Body of pancreas (tissue), 4 donors: ENCODE data around the gene UNC13C. TPM values are rescaled to one million over a fixed set of nuclear protein-coding genes. Genes with fewer than 3 reads are reported as not detected.

Source experiments
- ATAC-seq: fragments of 150-250 bp; one replicate; pipeline ENCODE4 v1.9.1; 2016
- DNase-seq, 4 donors: peaks; one replicate each; pipeline ENCODE4 v3.0.0-alpha.2; 2019
- H3K27ac ChIP-seq, 4 donors: fragments of 200-600 bp; sonication (generic); 1 replicate in 3 of 4; 2 replicates in 1 of 4; pipeline versions ENCODE4 v1.5.1 to v1.6.1; 2016 to 2019; ENCODE audit warnings: mild to moderate bottlenecking in 1 of 4, mixed read lengths in 1 of 4, moderate library complexity in 1 of 4
- H3K27me3 ChIP-seq, 2 donors: fragments of 200-600 bp; sonication (generic); one replicate each; pipeline ENCODE4 v1.6.0; 2016; ENCODE audit warnings: mild to moderate bottlenecking in 1 of 2
- H3K36me3 ChIP-seq, 2 donors: fragments of 200-600 bp; sonication (generic); replicated peaks in 1 of 2; 2 replicates each; pipeline ENCODE4 v1.5.1; 2016; ENCODE audit warnings: low read depth in 2 of 2; ENCODE audit not compliant: insufficient read depth in 1 of 2
- H3K4me1 ChIP-seq: fragments of 200-600 bp; sonication (generic); one replicate; pipeline ENCODE4 v1.6.0; 2016
- H3K4me3 ChIP-seq, 2 donors: fragments of 200-600 bp; sonication (generic); 1 replicate in 1 of 2; 2 replicates in 1 of 2; pipeline ENCODE4 v1.5.1; 2016 to 2019
- H3K9me3 ChIP-seq, 3 donors: fragments of 200-600 bp; sonication (generic); 1 replicate in 2 of 3; 2 replicates in 1 of 3; pipeline ENCODE4 v1.5.1; 2016
- POLR2A ChIP-seq, 3 donors: fragments of 450-650 bp; IDR thresholded peaks; one replicate each; pipeline ENCODE4 v1.6.1; 2016; ENCODE audit warnings: antibody characterized with exemption in 3 of 3, mild to moderate bottlenecking in 2 of 3
- WGBS, 2 donors: methylation state at CpG; one replicate each; pipeline ENCODE4 v1.1.5; 2017; 5-methylcytosine and 5-hydroxymethylcytosine counted together
- intact Hi-C: fragments of 100-400 bp; cut with DNase I; formaldehyde crosslinking; loops from one replicate; pipeline ENCODE4 v1.15.1; 2023
- total RNA-seq, 2 donors: library from RNA; depleted of rRNA; stranded (reverse); fragments of >200 nt; gene quantifications; one replicate each; pipeline ENCODE4 v1.1.0, GENCODE V29; 2016
- TF ChIP-seq, protein P1 (sequence below), 7 experiments: fragments of 450-650 bp in 4 of 7; fragments of 200-600 bp in 3 of 7; sonication (generic) in 3 of 7; IDR thresholded peaks; one replicate each; pipeline ENCODE4 v1.5.1; 2016 to 2019; ENCODE audit warnings: antibody characterized with exemption in 7 of 7

UNC13C gene
- total RNA-seq, 2 donors from 2014 or later: not detected

DNA sequence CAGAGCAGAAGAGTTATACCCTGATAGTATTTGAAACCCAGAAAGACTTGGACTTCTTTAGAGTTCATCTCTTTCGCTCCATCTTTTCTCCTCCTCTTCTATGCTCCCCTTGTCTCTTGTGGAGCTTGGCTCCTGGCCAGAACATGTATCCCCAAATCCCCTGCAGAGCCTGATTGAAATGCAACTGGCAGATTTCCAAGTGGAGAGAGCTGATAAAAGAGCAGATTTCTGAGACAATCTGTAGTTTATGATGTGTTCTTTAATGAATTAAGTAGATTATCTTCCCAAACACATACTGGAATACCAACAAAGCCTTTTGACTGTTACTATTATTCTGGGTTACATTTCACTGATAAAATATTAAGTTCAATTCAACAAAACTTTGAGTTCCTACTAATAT lies 33.4 kb downstream of the UNC13C start:
- TF ChIP-seq, protein P1, sequence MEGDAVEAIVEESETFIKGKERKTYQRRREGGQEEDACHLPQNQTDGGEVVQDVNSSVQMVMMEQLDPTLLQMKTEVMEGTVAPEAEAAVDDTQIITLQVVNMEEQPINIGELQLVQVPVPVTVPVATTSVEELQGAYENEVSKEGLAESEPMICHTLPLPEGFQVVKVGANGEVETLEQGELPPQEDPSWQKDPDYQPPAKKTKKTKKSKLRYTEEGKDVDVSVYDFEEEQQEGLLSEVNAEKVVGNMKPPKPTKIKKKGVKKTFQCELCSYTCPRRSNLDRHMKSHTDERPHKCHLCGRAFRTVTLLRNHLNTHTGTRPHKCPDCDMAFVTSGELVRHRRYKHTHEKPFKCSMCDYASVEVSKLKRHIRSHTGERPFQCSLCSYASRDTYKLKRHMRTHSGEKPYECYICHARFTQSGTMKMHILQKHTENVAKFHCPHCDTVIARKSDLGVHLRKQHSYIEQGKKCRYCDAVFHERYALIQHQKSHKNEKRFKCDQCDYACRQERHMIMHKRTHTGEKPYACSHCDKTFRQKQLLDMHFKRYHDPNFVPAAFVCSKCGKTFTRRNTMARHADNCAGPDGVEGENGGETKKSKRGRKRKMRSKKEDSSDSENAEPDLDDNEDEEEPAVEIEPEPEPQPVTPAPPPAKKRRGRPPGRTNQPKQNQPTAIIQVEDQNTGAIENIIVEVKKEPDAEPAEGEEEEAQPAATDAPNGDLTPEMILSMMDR (IDR thresholded peaks at IDR 0.05): no peak
- TF ChIP-seq POLR2A (IDR thresholded peaks at IDR 0.05): no peak
- no peak for ATAC-seq
- Histone ChIP-seq H3K4me3 (no peak overlapping the region), H3K27me3 (no peaks in the 10 kb centered on the region), H3K27ac (no peak overlapping the region), H3K36me3 (no peaks in the 10 kb centered on the region), H3K9me3 (no peaks in the 10 kb centered on the region), H3K4me1 (no peaks in the 10 kb centered on the region)
- no peak for DNase-seq
- WGBS, 2 donors: 83 to 89% methylated on average over 1 of the region's 1 CpG
- intact Hi-C loops: no loop called here

GRCh38 chr15:54014067-54014655 lies 35.9 kb downstream of the UNC13C start:
- no peak for TF ChIP-seq POLR2A (IDR thresholded peaks at IDR 0.05)
- TF ChIP-seq, protein P1 (IDR thresholded peaks at IDR 0.05): no peak
- H3K4me3 ChIP-seq: no peak overlapping the region
- H3K36me3 ChIP-seq: no peaks in the 10 kb centered on the region
- WGBS, 2 donors: 59 to 65% methylated on average over 4 of the region's 4 CpGs
- intact Hi-C loops: no loop called here
- no peak for DNase-seq
- no peaks in the 10 kb centered on the region for H3K9me3 ChIP-seq
- no peaks in the 10 kb centered on the region for H3K4me1 ChIP-seq
- no peak overlapping the region for H3K27ac ChIP-seq
- H3K27me3 ChIP-seq: no peaks in the 10 kb centered on the region
- no peak for ATAC-seq

DNA sequence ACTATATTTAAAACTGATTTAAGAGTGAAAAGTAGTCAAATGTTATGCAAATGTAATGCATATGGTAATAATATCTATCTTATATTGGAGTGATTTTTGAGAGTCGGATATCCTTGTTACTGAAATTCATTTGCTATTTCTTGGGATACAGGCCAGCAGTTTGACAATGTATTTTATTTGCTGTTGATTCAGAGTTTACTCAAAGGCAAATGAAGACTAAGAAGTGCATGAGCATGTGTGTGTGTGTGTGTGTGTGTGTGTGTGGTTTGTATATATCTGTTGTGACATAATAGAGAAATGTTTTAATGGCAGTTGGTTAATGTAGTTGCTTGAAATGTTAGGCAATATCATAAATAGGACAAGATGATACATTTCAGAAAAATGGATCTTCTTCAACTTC lies 39.0 kb downstream of the UNC13C start:
- H3K4me3 ChIP-seq: no peak overlapping the region
- H3K9me3 ChIP-seq: no peaks in the 10 kb centered on the region
- H3K4me1 ChIP-seq: no peaks in the 10 kb centered on the region
- TF ChIP-seq, protein P1 (IDR thresholded peaks at IDR 0.05): no peak
- no peak for TF ChIP-seq POLR2A (IDR thresholded peaks at IDR 0.05)
- no peaks in the 10 kb centered on the region for H3K27me3 ChIP-seq
- intact Hi-C loops: no loop called here
- no peaks in the 10 kb centered on the region for H3K36me3 ChIP-seq
- no peak for ATAC-seq
- no peak for DNase-seq
- H3K27ac ChIP-seq: no peak overlapping the region
- 80 to 88% methylated on average over 1 of the region's 1 CpG for WGBS, 2 donors

GRCh38 chr15:54017959-54018358 lies 39.7 kb downstream of the UNC13C start:
- no peak for TF ChIP-seq POLR2A (IDR thresholded peaks at IDR 0.05)
- TF ChIP-seq, protein P1 (IDR thresholded peaks at IDR 0.05): no peak
- Histone ChIP-seq H3K36me3 (no peaks in the 10 kb centered on the region), H3K27me3 (no peaks in the 10 kb centered on the region), H3K4me1 (no peaks in the 10 kb centered on the region), H3K4me3 (no peak overlapping the region), H3K27ac (no peak overlapping the region), H3K9me3 (no peaks in the 10 kb centered on the region)
- intact Hi-C loops: no loop called here
- no peak for ATAC-seq
- 60 to 75% methylated on average over 3 of the region's 3 CpGs for WGBS, 2 donors
- no peak for DNase-seq

DNA sequence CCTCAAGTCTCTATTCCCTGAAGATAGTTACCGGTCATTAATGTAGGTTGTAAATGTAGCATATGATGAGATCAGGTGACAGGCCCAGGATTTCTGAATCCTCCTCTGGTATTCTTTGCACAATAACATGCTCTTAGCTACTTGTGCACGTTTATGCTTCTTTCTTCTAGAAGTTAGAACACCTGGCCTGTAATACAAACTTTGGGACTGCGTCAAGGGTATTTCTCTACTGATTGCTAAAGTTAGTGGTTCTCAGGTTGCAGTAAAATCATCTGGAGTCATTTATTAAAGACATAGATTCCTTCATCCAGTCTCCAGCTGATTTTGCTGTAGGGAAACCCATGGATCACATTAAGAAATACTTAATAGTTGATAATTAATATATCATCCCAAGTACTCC lies 48.0 kb downstream of the UNC13C start:
- TF ChIP-seq, protein P1 (IDR thresholded peaks at IDR 0.05): no peak
- TF ChIP-seq POLR2A (IDR thresholded peaks at IDR 0.05): no peak
- no peak overlapping the region for H3K4me3 ChIP-seq
- ATAC-seq (no peak), DNase-seq (no peak)
- no peaks in the 10 kb centered on the region for H3K36me3 ChIP-seq
- 65 to 71% methylated on average over 3 of the region's 3 CpGs for WGBS, 2 donors
- no peaks in the 10 kb centered on the region for H3K9me3 ChIP-seq
- H3K4me1 ChIP-seq: no peaks in the 10 kb centered on the region
- intact Hi-C loops: no loop called here
- H3K27me3 ChIP-seq: no peaks in the 10 kb centered on the region
- no peak overlapping the region for H3K27ac ChIP-seq
